CD14-positive monocyte (primary cell): ENCODE data around the gene PCSK4. TPM values are rescaled to one million over a fixed set of nuclear protein-coding genes. Genes with fewer than 3 reads are reported as not detected.

ENCODE experiments used
- DNase-seq, 3 donors: peaks; one replicate each; pipeline ENCODE4 v3.0.0-alpha.2; 2011 to 2022
- H2AFZ ChIP-seq: 2 replicates; pipeline ENCODE4 v1.6.0; 2012; ENCODE audit warnings: mild to moderate bottlenecking, low read depth, low read length, inconsistent platforms; ENCODE audit not compliant: insufficient read depth, poor library complexity, severe bottlenecking
- H3K27ac ChIP-seq, 2 donors: 1 replicate in 1 of 2; 2 replicates in 1 of 2; pipeline ENCODE4 v1.5.1; 2012 to 2013; ENCODE audit warnings: low read length in 2 of 2, control low read depth in 1 of 2, inconsistent platforms in 1 of 2, low read depth in 1 of 2, mild to moderate bottlenecking in 1 of 2
- H3K27me3 ChIP-seq, 2 donors: one replicate each; pipeline versions ENCODE4 v1.6.0 to v1.6.1; 2011 to 2013; ENCODE audit warnings: low read length in 2 of 2; ENCODE audit not compliant: control insufficient read depth in 2 of 2, insufficient read depth in 2 of 2
- H3K36me3 ChIP-seq, 2 donors: replicated peaks in 1 of 2; 1 replicate in 1 of 2; 2 replicates in 1 of 2; pipeline versions ENCODE4 v1.5.1 to v1.6.1; 2012 to 2013; ENCODE audit warnings: low read length in 2 of 2, control low read depth in 1 of 2, inconsistent platforms in 1 of 2, mild to moderate bottlenecking in 1 of 2; ENCODE audit not compliant: insufficient read depth in 2 of 2, control insufficient read depth in 1 of 2
- H3K4me1 ChIP-seq, 2 donors: 1 replicate in 1 of 2; 2 replicates in 1 of 2; pipeline versions ENCODE4 v1.5.1 to v1.6.1; 2012 to 2013; ENCODE audit warnings: low read length in 2 of 2, control low read depth in 1 of 2, inconsistent platforms in 1 of 2, mild to moderate bottlenecking in 1 of 2, moderate library complexity in 1 of 2; ENCODE audit not compliant: insufficient read depth in 2 of 2, control insufficient read depth in 1 of 2
- H3K4me2 ChIP-seq: replicated peaks from 2 replicates; pipeline ENCODE3; 2012; ENCODE audit warnings: low read length, moderate library complexity, mild to moderate bottlenecking; ENCODE audit not compliant: poor library complexity, severe bottlenecking; ENCODE audit errors: extremely low read depth
- H3K4me3 ChIP-seq, 3 experiments: fragments of 200-600 bp in 1 of 3; sonication (generic) in 1 of 3; replicated peaks in 1 of 3; 1 replicate in 2 of 3; 2 replicates in 1 of 3; pipeline ENCODE4 v1.5.1; 2011 to 2013; ENCODE audit warnings: low read length in 3 of 3, mild to moderate bottlenecking in 3 of 3, control low read depth in 2 of 3, low read depth in 2 of 3, inconsistent platforms in 1 of 3, moderate library complexity in 1 of 3
- H3K79me2 ChIP-seq: 2 replicates; pipeline ENCODE4 v1.6.0; 2012; ENCODE audit warnings: mild to moderate bottlenecking, control low read depth, inconsistent platforms, low read length, moderate library complexity; ENCODE audit not compliant: insufficient read depth
- H3K9ac ChIP-seq: 2 replicates; pipeline ENCODE4 v1.6.0; 2017; ENCODE audit warnings: low read length, mild to moderate bottlenecking; ENCODE audit not compliant: insufficient read depth, poor library complexity, severe bottlenecking
- H3K9me3 ChIP-seq, 2 donors: replicated peaks in 1 of 2; 1 replicate in 1 of 2; 2 replicates in 1 of 2; pipeline versions ENCODE4 v1.5.1 to v1.6.1; 2012 to 2013; ENCODE audit warnings: low read length in 2 of 2, control low read depth in 1 of 2; ENCODE audit not compliant: control insufficient read depth in 1 of 2, insufficient read depth in 1 of 2
- H4K20me1 ChIP-seq: 2 replicates; pipeline ENCODE4 v1.6.0; 2012; ENCODE audit warnings: mild to moderate bottlenecking, low read length, control low read depth, moderate library complexity; ENCODE audit not compliant: insufficient read depth
- H3K27ac Mint-ChIP-seq, 7 donors: one replicate each; pipeline ENCODE4 v1.8.0; 2020; ENCODE audit warnings: mild to moderate bottlenecking in 7 of 7, mixed read lengths in 7 of 7, moderate library complexity in 6 of 7, inconsistent platforms in 2 of 7
- H3K27me3 Mint-ChIP-seq, 3 donors: one replicate each; pipeline ENCODE4 v1.8.0; 2021 to 2022; ENCODE audit warnings: low read depth in 3 of 3, mild to moderate bottlenecking in 3 of 3, mixed read lengths in 3 of 3, moderate library complexity in 3 of 3, inconsistent platforms in 1 of 3
- H3K36me3 Mint-ChIP-seq, 2 donors: one replicate each; pipeline ENCODE4 v1.8.0; 2020; ENCODE audit warnings: mixed read lengths in 2 of 2, inconsistent platforms in 1 of 2, mild to moderate bottlenecking in 1 of 2
- H3K4me1 Mint-ChIP-seq: one replicate; pipeline ENCODE4 v1.8.0; 2020; ENCODE audit warnings: mild to moderate bottlenecking, mixed read lengths
- H3K4me3 Mint-ChIP-seq, 2 donors: one replicate each; pipeline ENCODE4 v1.8.0; 2020; ENCODE audit warnings: mild to moderate bottlenecking in 2 of 2, mixed read lengths in 2 of 2, moderate library complexity in 1 of 2
- H3K9me3 Mint-ChIP-seq, 7 donors: one replicate each; pipeline ENCODE4 v1.8.0; 2020 to 2022; ENCODE audit warnings: mixed read lengths in 7 of 7, mild to moderate bottlenecking in 6 of 7, moderate library complexity in 6 of 7, inconsistent platforms in 2 of 7
- CTCF ChIP-seq: fragments of 200-600 bp; IDR thresholded peaks from one replicate; pipeline ENCODE4 v1.8.0; 2022; ENCODE audit warnings: antibody characterized with exemption, mild to moderate bottlenecking
- WGBS: methylation state at CpG from one replicate; pipeline ENCODE4 v1.1.5; 2013; ENCODE audit warnings: missing lambda C conversion rate; ENCODE audit not compliant: insufficient coverage; 5-methylcytosine and 5-hydroxymethylcytosine counted together
- intact Hi-C, 2 donors: fragments of 100-400 bp; cut with micrococcal nuclease; formaldehyde crosslinking; loops; one replicate each; pipeline versions ENCODE4 v1.15.0 to v1.15.1; 2023
- polyA plus RNA-seq, 3 donors: library from polyadenylated mRNA; depleted of rRNA in 1 of 3; unstranded in 2 of 3; stranded (reverse) in 1 of 3; fragments of 300-500 nt in 2 of 3; fragments of >200 nt in 1 of 3; fragmentation: Illumina TruSeq in 2 of 3; gene quantifications; 1 replicate in 2 of 3; 2 replicates in 1 of 3; pipeline ENCODE4 v1.2.3, GENCODE V29; 2012 to 2021

Gene PCSK4
- polyA plus RNA-seq, 3 donors = 0.34 to 1.0 TPM; not detected in 1

- intact Hi-C loops = no loop called here
These were observed 17.7 kb downstream of the PCSK4 start for GRCh38 chr19:1472231-1473084.

More at GRCh38 chr19:1472231-1473084, 17.7 kb downstream of the PCSK4 start:
- Histone ChIP-seq H3K4me2 (no peak overlapping the region), H3K27ac (no peak overlapping the region), H3K9ac (no peak overlapping the region), H3K27me3 (peaks cover 44 to 53% of the 10 kb centered on the region in 2 donors), H3K36me3 (peaks cover 18 to 26% of the 10 kb centered on the region in 2 donors), H3K4me3 (no peak overlapping the region), H3K79me2 (peaks cover 16% of the 10 kb centered on the region), H4K20me1 (peaks cover 89% of the 10 kb centered on the region), H3K4me1 (peaks cover 25 to 32% of the 10 kb centered on the region in 2 donors), H2AFZ (no peak overlapping the region), H3K9me3 (peaks cover 8 to 10% of the 10 kb centered on the region in 2 donors)
- 76% methylated on average over 28 of the region's 44 CpGs for WGBS
- H3K4me3 Mint-ChIP-seq = peak overlapping the region in 1 of 2 donors; percentile 85
- TF ChIP-seq CTCF = no peak
- no peak overlapping the region for H3K27ac Mint-ChIP-seq
- H3K9me3 Mint-ChIP-seq = peaks cover 0 to 16% (median 2%) of the 10 kb centered on the region in 7 donors
- H3K36me3 Mint-ChIP-seq = peaks cover 19 to 33% of the 10 kb centered on the region in 2 donors
- peaks cover 23% of the 10 kb centered on the region for H3K4me1 Mint-ChIP-seq
- no peak for DNase-seq
- H3K27me3 Mint-ChIP-seq = peaks cover 32 to 67% (median 50%) of the 10 kb centered on the region in 3 donors
